H1 (cell line): ENCODE results near the gene C1orf174. TPM values are rescaled to one million over a fixed set of nuclear protein-coding genes. Genes with fewer than 3 reads are reported as not detected.

ENCODE experiments used
- SIX5 ChIP-seq: IDR thresholded peaks from 2 replicates; pipeline ENCODE4 v1.6.1; 2011; ENCODE audit warnings: mild to moderate bottlenecking, low read depth, low read length
- polyA plus RNA-seq, 7 experiments: library from polyadenylated mRNA; depleted of rRNA in 3 of 7; stranded (reverse) in 5 of 7; unstranded in 2 of 7; fragments of >200 nt in 5 of 7; fragments of 200-250 nt in 2 of 7; gene quantifications; 1 replicate in 5 of 7; 2 replicates in 1 of 7; 4 replicates in 1 of 7; pipeline versions ENCODE4 v1.2.1 to v1.2.3, GENCODE V29; 2011 to 2013; ENCODE audit warnings: missing spikeins in 2 of 7, mixed read lengths in 2 of 7
- total RNA-seq: library from RNA; stranded (reverse); fragmentation: NEBNext Ultra II Directional; extraction: Animal tissue kit (Norgen Biotek cat#: 25700); gene quantifications from 2 replicates; pipeline ENCODE4 v1.2.1, GENCODE V29; 2021

Gene C1orf174
- total and polyA plus RNA-seq, 2 of the 8 experiments (the other 6 are each of a cell fraction or from before 2014, with no cell fraction given) = 28.4 to 32.4 TPM

GRCh38 chr1:3910049-3910731 lies 10.1 kb upstream of the C1orf174 start (continued):
- TF ChIP-seq SIX5 = no peak
